Subcutaneous adipose tissue (tissue), 4 donors: ENCODE results near the gene CPT1B. TPM values are rescaled to one million over a fixed set of nuclear protein-coding genes. Genes with fewer than 3 reads are reported as not detected.

ENCODE experiments used
- CTCF ChIP-seq: fragments of 450-650 bp; IDR thresholded peaks from one replicate; pipeline ENCODE4 v1.5.1; 2016; ENCODE audit warnings: low read depth, mild to moderate bottlenecking, control low read depth, antibody characterized with exemption, moderate library complexity
- total RNA-seq, 4 donors: library from RNA; depleted of rRNA; stranded (reverse); fragments of >200 nt; gene quantifications; one replicate each; pipeline ENCODE4 v1.1.0, GENCODE V29; 2016

Gene CPT1B
- total RNA-seq, 4 donors from 2014 or later, result 7.8 to 20.3 (median 10.8) TPM

GRCh38 chr22:50606946-50607658 lies 28.9 kb upstream of the CPT1B start:
- TF ChIP-seq CTCF, result no peak

- no peak for TF ChIP-seq CTCF
These were observed 28.1 kb upstream of the CPT1B start for GRCh38 chr22:50606165-50606945.

GRCh38 chr22:50605613-50606074 lies 27.4 kb upstream of the CPT1B start:
- no peak for TF ChIP-seq CTCF

- no peak for TF ChIP-seq CTCF
These were observed 26.9 kb upstream of the CPT1B start for GRCh38 chr22:50605002-50605612.

GRCh38 chr22:50604256-50605001 lies 26.2 kb upstream of the CPT1B start:
- TF ChIP-seq CTCF, result no peak

- TF ChIP-seq CTCF, result no peak
These were observed 25.5 kb upstream of the CPT1B start for GRCh38 chr22:50603511-50604255.
